Keratinocyte (primary cell): Measurements from ENCODE around the gene NUDT2.

Experiments
- EZH2 ChIP-seq: IDR thresholded peaks from one replicate; pipeline ENCODE4 v1.6.1; 2012; ENCODE audit warnings: inconsistent platforms, mild to moderate bottlenecking, low read length, moderate library complexity
- TF ChIP-seq, protein P1 (sequence below), 3 experiments: IDR thresholded peaks in 1 of 3; conservative IDR thresholded peaks in 1 of 3; optimal IDR thresholded peaks in 1 of 3; 2 replicates in 2 of 3; 3 replicates in 1 of 3; pipeline versions ENCODE3 to v1.5.1; 2011; ENCODE audit warnings: low read length in 3 of 3, mild to moderate bottlenecking in 3 of 3, moderate library complexity in 2 of 3, control low read depth in 1 of 3, inconsistent platforms in 1 of 3; ENCODE audit not compliant: insufficient read depth in 2 of 3; ENCODE audit errors: extremely low read depth in 1 of 3

GRCh38 chr9:34335376-34335775, 6.0 kb downstream of the NUDT2 start:
- TF ChIP-seq, protein P1, sequence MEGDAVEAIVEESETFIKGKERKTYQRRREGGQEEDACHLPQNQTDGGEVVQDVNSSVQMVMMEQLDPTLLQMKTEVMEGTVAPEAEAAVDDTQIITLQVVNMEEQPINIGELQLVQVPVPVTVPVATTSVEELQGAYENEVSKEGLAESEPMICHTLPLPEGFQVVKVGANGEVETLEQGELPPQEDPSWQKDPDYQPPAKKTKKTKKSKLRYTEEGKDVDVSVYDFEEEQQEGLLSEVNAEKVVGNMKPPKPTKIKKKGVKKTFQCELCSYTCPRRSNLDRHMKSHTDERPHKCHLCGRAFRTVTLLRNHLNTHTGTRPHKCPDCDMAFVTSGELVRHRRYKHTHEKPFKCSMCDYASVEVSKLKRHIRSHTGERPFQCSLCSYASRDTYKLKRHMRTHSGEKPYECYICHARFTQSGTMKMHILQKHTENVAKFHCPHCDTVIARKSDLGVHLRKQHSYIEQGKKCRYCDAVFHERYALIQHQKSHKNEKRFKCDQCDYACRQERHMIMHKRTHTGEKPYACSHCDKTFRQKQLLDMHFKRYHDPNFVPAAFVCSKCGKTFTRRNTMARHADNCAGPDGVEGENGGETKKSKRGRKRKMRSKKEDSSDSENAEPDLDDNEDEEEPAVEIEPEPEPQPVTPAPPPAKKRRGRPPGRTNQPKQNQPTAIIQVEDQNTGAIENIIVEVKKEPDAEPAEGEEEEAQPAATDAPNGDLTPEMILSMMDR (optimal IDR thresholded peaks at IDR 0.05 in 1 of 3, IDR thresholded peaks at IDR 0.05 in 1 of 3, conservative IDR thresholded peaks at IDR 0.05 in 1 of 3; ENCODE audit: extremely low read depth in 1 of 3, insufficient read depth in 2 of 3, low read length in 3 of 3), result no peak
- no peak for TF ChIP-seq EZH2
